HCT116 (cell line): ENCODE data around the gene CDON. TPM values are rescaled to one million over a fixed set of nuclear protein-coding genes. Genes with fewer than 3 reads are reported as not detected.

Source experiments
- ATAC-seq: fragments of 200-7000 bp; cut with Tn5 transposase; 2 replicates; pipeline ENCODE4 v1.9.1; 2020; ENCODE audit warnings: mild to moderate bottlenecking, moderate library complexity
- Bru-seq: library from RNA; stranded (reverse); fragments of 400-500 nt; gene quantifications from one replicate; lab custom pipeline; 2021; lab: Mats Ljungman, UMichigan
- BruChase-seq, 2 experiments: library from RNA; stranded (reverse); fragments of 400-500 nt; gene quantifications; one replicate each; lab custom pipeline; 2021; lab: Mats Ljungman, UMichigan
- BruUV-seq: library from RNA; stranded (reverse); fragments of 400-500 nt; replicated peaks from 2 replicates; lab custom pipeline; 2021; lab: Mats Ljungman, UMichigan
- CTCF ChIA-PET: fragments of 300-600 bp; sonication (Branson Sonifier 250); formaldehyde crosslinking; loops from one replicate; lab custom pipeline; 2021; ENCODE audit warnings: antibody characterized with exemption; lab: Charles Lee
- POLR2A ChIA-PET: fragments of 300-600, 350-600 bp; sonication (Branson Sonifier 250); formaldehyde crosslinking; loops from one replicate; lab custom pipeline; 2021; ENCODE audit warnings: antibody characterized with exemption; lab: Charles Lee
- RAD21 ChIA-PET, 2 experiments: fragments of 300-600 bp; sonication (Branson Sonifier 250); formaldehyde crosslinking; loops; one replicate each; lab custom pipeline; 2023; ENCODE audit warnings: low total read pairs in 2 of 2; ENCODE audit not compliant: uncharacterized antibody in 2 of 2, unreplicated experiment in 2 of 2, low non-redundant PET in 1 of 2; lab: Charles Lee
- DNase-seq: peaks from one replicate; pipeline ENCODE4 v3.0.0-alpha.2; 2010; ENCODE audit warnings: low read depth, low spot score
- H2AFZ ChIP-seq: fragments of 200-600 bp; shearing (Covaris generic), sonication (generic); 2 replicates; pipeline ENCODE4 v1.6.1; 2017; ENCODE audit warnings: low read depth, mixed run types, mixed read lengths, antibody characterized with exemption, low read length; ENCODE audit not compliant: poor library complexity, severe bottlenecking
- H3K27ac ChIP-seq: 2 replicates; pipeline ENCODE4 v1.5.1; 2012; ENCODE audit warnings: low read depth, low read length
- H3K27me3 ChIP-seq: fragments of 200-600 bp; sonication (generic); 2 replicates; pipeline ENCODE4 v1.6.1; 2016; ENCODE audit warnings: mixed run types, low read length, mixed read lengths; ENCODE audit not compliant: insufficient read depth
- H3K36me3 ChIP-seq, 2 experiments: fragments of 200-500 bp in 1 of 2; fragments of 200-600 bp in 1 of 2; sonication (Bioruptor generic) in 1 of 2; sonication (generic) in 1 of 2; 2 replicates each; pipeline versions ENCODE4 v1.5.1 to v1.6.1; 2014 to 2016; ENCODE audit warnings: low read length in 2 of 2, inconsistent platforms in 1 of 2, mixed read lengths in 1 of 2, mixed run types in 1 of 2; ENCODE audit not compliant: insufficient read depth in 2 of 2, control insufficient read depth in 1 of 2
- H3K4me1 ChIP-seq, 2 experiments: fragments of 200-600 bp in 1 of 2; sonication (generic) in 1 of 2; 2 replicates each; pipeline versions ENCODE4 v1.5.1 to v1.6.1; 2012 to 2017; ENCODE audit warnings: low read length in 2 of 2, inconsistent platforms in 1 of 2, mild to moderate bottlenecking in 1 of 2, mixed read lengths in 1 of 2, mixed run types in 1 of 2, moderate library complexity in 1 of 2; ENCODE audit not compliant: insufficient read depth in 2 of 2, control insufficient read depth in 1 of 2
- H3K4me2 ChIP-seq: fragments of 200-600 bp; sonication (generic); 2 replicates; pipeline ENCODE4 v1.6.1; 2017; ENCODE audit warnings: mixed run types, low read length, mixed read lengths
- H3K4me3 ChIP-seq, 2 experiments: fragments of 200-600 bp in 1 of 2; sonication (generic) in 1 of 2; replicated peaks in 1 of 2; 2 replicates each; pipeline ENCODE4 v1.5.1; 2011 to 2016; ENCODE audit warnings: low read length in 2 of 2, control low read depth in 1 of 2, low read depth in 1 of 2, mild to moderate bottlenecking in 1 of 2, mixed read lengths in 1 of 2, mixed run types in 1 of 2
- H3K79me2 ChIP-seq: fragments of 200-600 bp; sonication (generic); 2 replicates; pipeline ENCODE4 v1.6.1; 2017; ENCODE audit warnings: mild to moderate bottlenecking, mixed run types, low read length, moderate library complexity, mixed read lengths; ENCODE audit not compliant: insufficient read depth
- H3K9ac ChIP-seq: fragments of 200-600 bp; sonication (generic); 2 replicates; pipeline ENCODE4 v1.6.1; 2016; ENCODE audit warnings: low read length, mixed read lengths
- H3K9me2 ChIP-seq: fragments of 200-600 bp; sonication (generic), shearing (Covaris generic); 2 replicates; pipeline ENCODE4 v1.6.1; 2017; ENCODE audit warnings: mixed run types, mild to moderate bottlenecking, moderate library complexity; ENCODE audit not compliant: insufficient read depth
- H3K9me3 ChIP-seq, 2 experiments: fragments of 200-500 bp in 1 of 2; fragments of 200-600 bp in 1 of 2; sonication (Bioruptor generic) in 1 of 2; sonication (generic) in 1 of 2; 2 replicates each; pipeline ENCODE4 v1.6.1; 2014 to 2017; ENCODE audit warnings: low read length in 2 of 2, mixed read lengths in 2 of 2, inconsistent platforms in 1 of 2, low read depth in 1 of 2, mild to moderate bottlenecking in 1 of 2, mixed run types in 1 of 2, moderate library complexity in 1 of 2; ENCODE audit not compliant: control insufficient read depth in 1 of 2, insufficient read depth in 1 of 2
- H4K20me1 ChIP-seq: fragments of 200-600 bp; sonication (generic), shearing (Covaris generic); 2 replicates; pipeline ENCODE4 v1.6.1; 2017; ENCODE audit warnings: mixed run types, mild to moderate bottlenecking, moderate library complexity; ENCODE audit not compliant: insufficient read depth
- CEBPB ChIP-seq: IDR thresholded peaks from 2 replicates; pipeline ENCODE4 v1.6.1; 2012; ENCODE audit warnings: low read depth
- EGR1 ChIP-seq: IDR thresholded peaks from 2 replicates; pipeline ENCODE4 v1.6.1; 2012; ENCODE audit warnings: low read depth
- EZH2 ChIP-seq: fragments of 200-600 bp; sonication (generic); IDR thresholded peaks from 2 replicates; pipeline ENCODE4 v1.6.1; 2017; ENCODE audit warnings: antibody characterized with exemption, mixed run types
- JUND ChIP-seq: IDR thresholded peaks from 2 replicates; pipeline ENCODE4 v1.6.1; 2012
- POLR2AphosphoS5 ChIP-seq: IDR thresholded peaks from 2 replicates; pipeline ENCODE4 v1.6.1; 2011; ENCODE audit warnings: mild to moderate bottlenecking, low read depth, low read length, moderate library complexity
- RAD21 ChIP-seq: IDR thresholded peaks from 2 replicates; pipeline ENCODE4 v1.6.1; 2012; ENCODE audit warnings: low read depth, mild to moderate bottlenecking
- SIN3A ChIP-seq: IDR thresholded peaks from 2 replicates; pipeline ENCODE4 v1.6.1; 2012; ENCODE audit warnings: low read depth
- SP1 ChIP-seq: IDR thresholded peaks from 2 replicates; pipeline ENCODE4 v1.6.1; 2012; ENCODE audit warnings: low read depth
- YY1 ChIP-seq: IDR thresholded peaks from 2 replicates; pipeline ENCODE4 v1.6.1; 2011; ENCODE audit warnings: low read length, low read depth, moderate library complexity, mild to moderate bottlenecking; ENCODE audit not compliant: insufficient replicate concordance; ENCODE audit errors: extremely low read depth
- ZFX ChIP-seq: fragments of 450-650 bp; IDR thresholded peaks from 2 replicates; pipeline ENCODE4 v1.6.1; 2017
- ZNF274 ChIP-seq: fragments of 200-500 bp; sonication (Bioruptor generic); IDR thresholded peaks from 2 replicates; pipeline ENCODE4 v1.6.1; 2014; ENCODE audit warnings: mild to moderate bottlenecking, low read depth, low read length, inconsistent platforms
- intact Hi-C: fragments of 100-400 bp; cut with micrococcal nuclease; formaldehyde crosslinking; loops from 2 replicates; pipeline ENCODE4 v1.10.0; 2022
- long read RNA-seq: library from polyadenylated mRNA; unstranded; transcript quantifications from one replicate; pipeline ENCODE4 v2.0.0, GENCODE V29; 2021; ENCODE audit not compliant: unreplicated experiment
- polyA plus RNA-seq: library from polyadenylated mRNA; unstranded; fragments of >200 nt; gene quantifications from 2 replicates; pipeline ENCODE4 v1.2.1, GENCODE V29; 2012; ENCODE audit warnings: missing spikeins
- total RNA-seq: library from RNA; stranded (reverse); gene quantifications from one replicate; pipeline ENCODE4 v1.2.1, GENCODE V29; 2021; ENCODE audit not compliant: unreplicated experiment
- TF ChIP-seq, protein P1 (sequence below): IDR thresholded peaks from 2 replicates; pipeline ENCODE4 v1.6.1; 2012; ENCODE audit warnings: low read depth
- TF ChIP-seq, protein P2 (sequence below): IDR thresholded peaks from 2 replicates; pipeline ENCODE4 v1.6.1; 2012
- TF ChIP-seq, protein P3 (sequence below): IDR thresholded peaks from 2 replicates; pipeline ENCODE4 v1.6.1; 2011; ENCODE audit warnings: mild to moderate bottlenecking, low read length, moderate library complexity; ENCODE audit not compliant: insufficient replicate concordance; ENCODE audit errors: extremely low read depth

Gene CDON, protein sequence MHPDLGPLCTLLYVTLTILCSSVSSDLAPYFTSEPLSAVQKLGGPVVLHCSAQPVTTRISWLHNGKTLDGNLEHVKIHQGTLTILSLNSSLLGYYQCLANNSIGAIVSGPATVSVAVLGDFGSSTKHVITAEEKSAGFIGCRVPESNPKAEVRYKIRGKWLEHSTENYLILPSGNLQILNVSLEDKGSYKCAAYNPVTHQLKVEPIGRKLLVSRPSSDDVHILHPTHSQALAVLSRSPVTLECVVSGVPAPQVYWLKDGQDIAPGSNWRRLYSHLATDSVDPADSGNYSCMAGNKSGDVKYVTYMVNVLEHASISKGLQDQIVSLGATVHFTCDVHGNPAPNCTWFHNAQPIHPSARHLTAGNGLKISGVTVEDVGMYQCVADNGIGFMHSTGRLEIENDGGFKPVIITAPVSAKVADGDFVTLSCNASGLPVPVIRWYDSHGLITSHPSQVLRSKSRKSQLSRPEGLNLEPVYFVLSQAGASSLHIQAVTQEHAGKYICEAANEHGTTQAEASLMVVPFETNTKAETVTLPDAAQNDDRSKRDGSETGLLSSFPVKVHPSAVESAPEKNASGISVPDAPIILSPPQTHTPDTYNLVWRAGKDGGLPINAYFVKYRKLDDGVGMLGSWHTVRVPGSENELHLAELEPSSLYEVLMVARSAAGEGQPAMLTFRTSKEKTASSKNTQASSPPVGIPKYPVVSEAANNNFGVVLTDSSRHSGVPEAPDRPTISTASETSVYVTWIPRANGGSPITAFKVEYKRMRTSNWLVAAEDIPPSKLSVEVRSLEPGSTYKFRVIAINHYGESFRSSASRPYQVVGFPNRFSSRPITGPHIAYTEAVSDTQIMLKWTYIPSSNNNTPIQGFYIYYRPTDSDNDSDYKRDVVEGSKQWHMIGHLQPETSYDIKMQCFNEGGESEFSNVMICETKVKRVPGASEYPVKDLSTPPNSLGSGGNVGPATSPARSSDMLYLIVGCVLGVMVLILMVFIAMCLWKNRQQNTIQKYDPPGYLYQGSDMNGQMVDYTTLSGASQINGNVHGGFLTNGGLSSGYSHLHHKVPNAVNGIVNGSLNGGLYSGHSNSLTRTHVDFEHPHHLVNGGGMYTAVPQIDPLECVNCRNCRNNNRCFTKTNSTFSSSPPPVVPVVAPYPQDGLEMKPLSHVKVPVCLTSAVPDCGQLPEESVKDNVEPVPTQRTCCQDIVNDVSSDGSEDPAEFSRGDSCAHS (N-terminal part only)
- total RNA-seq (16.9 TPM), Bru-seq, nascent RNA (percentile 49 among the genes with signal in this experiment), BruChase-seq, experiment 1, labeled RNA remaining after a 6-hour chase (percentile 51 among the genes with signal in this experiment), BruChase-seq, experiment 2, labeled RNA remaining after a 2-hour chase (percentile 56 among the genes with signal in this experiment)
- 4.9 and 6.5 TPM in 2 replicates for polyA plus RNA-seq
- long read RNA-seq, partial matches to known transcripts: 6 of 7 reads
- long read RNA-seq, other reads (novel, unspliced or antisense): 1 of 7 reads

DNA sequence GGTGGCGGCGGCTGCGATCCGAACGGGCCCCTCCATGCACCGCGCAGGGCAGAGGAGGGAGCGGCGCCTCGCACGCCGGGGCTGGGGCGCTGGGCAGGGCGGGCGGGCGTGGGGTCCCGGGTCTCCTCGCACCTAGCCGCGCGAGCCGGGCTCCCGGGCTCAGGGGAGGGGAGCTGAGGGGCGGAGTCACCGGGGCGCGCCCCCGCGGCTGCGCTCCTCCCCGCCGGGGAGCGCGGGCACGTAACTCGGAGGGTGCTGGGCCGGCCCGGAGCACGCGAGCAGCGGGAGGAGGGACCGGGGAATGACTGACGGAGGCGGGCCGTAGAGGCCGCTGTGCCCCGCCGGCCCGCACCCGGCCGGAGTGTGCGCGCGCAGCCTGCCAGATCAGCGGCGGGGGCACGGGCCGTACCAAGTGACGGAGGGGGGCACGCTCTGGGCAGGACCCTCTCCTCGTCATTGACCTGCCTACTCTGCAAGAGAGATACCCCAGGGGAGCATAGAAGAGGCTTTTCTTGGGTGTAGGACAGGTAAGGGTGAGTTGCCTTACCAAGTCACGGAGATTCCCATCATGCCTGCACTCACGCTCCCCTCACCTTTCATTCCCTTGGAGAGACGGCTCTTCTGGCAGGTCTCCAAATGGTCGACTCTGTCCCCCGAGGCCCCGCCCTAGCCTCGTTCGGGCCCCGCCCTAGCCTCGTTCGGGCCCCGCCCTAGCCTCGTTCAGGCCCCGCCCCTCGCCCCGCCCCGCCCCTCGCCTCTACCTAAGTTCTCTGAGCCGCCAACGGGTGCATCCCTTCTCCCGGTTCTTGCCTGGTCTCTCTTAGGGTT, at the start of gene CDON:
Gene CDON (minus strand): TSS at position 188 of the 828 bp plus-strand sequence. CDS start 39,390 bp downstream, outside the sequence.
- Histone ChIP-seq H3K4me1 (peaks cover 11 to 16% of the 10 kb centered on the region in 2 experiments), H3K9me2 (no peaks in the 10 kb centered on the region), H3K27ac (peak within 1 kb of the TSS; percentile 79), H3K79me2 (no peaks in the 10 kb centered on the region), H4K20me1 (no peaks in the 10 kb centered on the region), H3K4me2 (peak within 1 kb of the TSS; percentile 74), H3K4me3 (peak within 1 kb of the TSS; percentile 46 to 57), H2AFZ (peak within 1 kb of the TSS; percentile 87), H3K9me3 (no peaks in the 10 kb centered on the region), H3K9ac (peak within 1 kb of the TSS; percentile 55), H3K36me3 (no peaks in the 10 kb centered on the region), H3K27me3 (peaks cover 5% of the 10 kb centered on the region; the same call in 1 of the 2 replicates)
- ChIA-PET CTCF (no interaction called here), POLR2A (no interaction called here), RAD21 (no interaction called here)
- no TSS peak for BruUV-seq
- ATAC-seq: peak; percentile 97
- intact Hi-C loops: loop anchor here (2.0 to 5.0 kb wide), 2 partner anchors 121 to 132 kb away; no protein-coding TSS in a partner anchor
- DNase-seq: peak; percentile 87
- TF ChIP-seq CEBPB (no peak), JUND (peak; percentile 87), YY1 (no peak), EGR1 (no peak), RAD21 (no peak), ZFX (no peak), EZH2 (no peak), ZNF274 (no peak), SIN3A (no peak), POLR2AphosphoS5 (peak; percentile 69), SP1 (peak; percentile 96)
- TF ChIP-seq, protein P1, sequence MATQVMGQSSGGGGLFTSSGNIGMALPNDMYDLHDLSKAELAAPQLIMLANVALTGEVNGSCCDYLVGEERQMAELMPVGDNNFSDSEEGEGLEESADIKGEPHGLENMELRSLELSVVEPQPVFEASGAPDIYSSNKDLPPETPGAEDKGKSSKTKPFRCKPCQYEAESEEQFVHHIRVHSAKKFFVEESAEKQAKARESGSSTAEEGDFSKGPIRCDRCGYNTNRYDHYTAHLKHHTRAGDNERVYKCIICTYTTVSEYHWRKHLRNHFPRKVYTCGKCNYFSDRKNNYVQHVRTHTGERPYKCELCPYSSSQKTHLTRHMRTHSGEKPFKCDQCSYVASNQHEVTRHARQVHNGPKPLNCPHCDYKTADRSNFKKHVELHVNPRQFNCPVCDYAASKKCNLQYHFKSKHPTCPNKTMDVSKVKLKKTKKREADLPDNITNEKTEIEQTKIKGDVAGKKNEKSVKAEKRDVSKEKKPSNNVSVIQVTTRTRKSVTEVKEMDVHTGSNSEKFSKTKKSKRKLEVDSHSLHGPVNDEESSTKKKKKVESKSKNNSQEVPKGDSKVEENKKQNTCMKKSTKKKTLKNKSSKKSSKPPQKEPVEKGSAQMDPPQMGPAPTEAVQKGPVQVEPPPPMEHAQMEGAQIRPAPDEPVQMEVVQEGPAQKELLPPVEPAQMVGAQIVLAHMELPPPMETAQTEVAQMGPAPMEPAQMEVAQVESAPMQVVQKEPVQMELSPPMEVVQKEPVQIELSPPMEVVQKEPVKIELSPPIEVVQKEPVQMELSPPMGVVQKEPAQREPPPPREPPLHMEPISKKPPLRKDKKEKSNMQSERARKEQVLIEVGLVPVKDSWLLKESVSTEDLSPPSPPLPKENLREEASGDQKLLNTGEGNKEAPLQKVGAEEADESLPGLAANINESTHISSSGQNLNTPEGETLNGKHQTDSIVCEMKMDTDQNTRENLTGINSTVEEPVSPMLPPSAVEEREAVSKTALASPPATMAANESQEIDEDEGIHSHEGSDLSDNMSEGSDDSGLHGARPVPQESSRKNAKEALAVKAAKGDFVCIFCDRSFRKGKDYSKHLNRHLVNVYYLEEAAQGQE: no peak
- TF ChIP-seq, protein P2, sequence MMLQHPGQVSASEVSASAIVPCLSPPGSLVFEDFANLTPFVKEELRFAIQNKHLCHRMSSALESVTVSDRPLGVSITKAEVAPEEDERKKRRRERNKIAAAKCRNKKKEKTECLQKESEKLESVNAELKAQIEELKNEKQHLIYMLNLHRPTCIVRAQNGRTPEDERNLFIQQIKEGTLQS: no peak
- TF ChIP-seq, protein P3, sequence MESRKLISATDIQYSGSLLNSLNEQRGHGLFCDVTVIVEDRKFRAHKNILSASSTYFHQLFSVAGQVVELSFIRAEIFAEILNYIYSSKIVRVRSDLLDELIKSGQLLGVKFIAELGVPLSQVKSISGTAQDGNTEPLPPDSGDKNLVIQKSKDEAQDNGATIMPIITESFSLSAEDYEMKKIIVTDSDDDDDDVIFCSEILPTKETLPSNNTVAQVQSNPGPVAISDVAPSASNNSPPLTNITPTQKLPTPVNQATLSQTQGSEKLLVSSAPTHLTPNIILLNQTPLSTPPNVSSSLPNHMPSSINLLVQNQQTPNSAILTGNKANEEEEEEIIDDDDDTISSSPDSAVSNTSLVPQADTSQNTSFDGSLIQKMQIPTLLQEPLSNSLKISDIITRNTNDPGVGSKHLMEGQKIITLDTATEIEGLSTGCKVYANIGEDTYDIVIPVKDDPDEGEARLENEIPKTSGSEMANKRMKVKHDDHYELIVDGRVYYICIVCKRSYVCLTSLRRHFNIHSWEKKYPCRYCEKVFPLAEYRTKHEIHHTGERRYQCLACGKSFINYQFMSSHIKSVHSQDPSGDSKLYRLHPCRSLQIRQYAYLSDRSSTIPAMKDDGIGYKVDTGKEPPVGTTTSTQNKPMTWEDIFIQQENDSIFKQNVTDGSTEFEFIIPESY: no peak
